ENCODE data around the gene OR4C5.
"Not testable (repeated sequence)": the region's sequence is repeated elsewhere in the genome, so short reads cannot be mapped to it uniquely, and the experiment has no call there.

Gene OR4C5

GRCh38 chr11:48366365-48366764 is at the start of gene OR4C5:
Gene OR4C5, minus strand, starts transcription at chr11:48366465. Its CDS starts 0 bp downstream, at chr11:48366465.
- DNase-seq, result no peak

- DNase-seq, result no peak
Measured at GRCh38 chr11:48384670-48385069, 18.4 kb upstream of the OR4C5 start.

- not testable (repeated sequence) for DNase-seq
Measured at GRCh38 chr11:48384151-48384550, 17.9 kb upstream of the OR4C5 start.

GRCh38 chr11:48361289-48361688 is 5.0 kb downstream of the OR4C5 start:
- DNase-seq, result not testable (repeated sequence)

- DNase-seq, result no peak
Measured at GRCh38 chr11:48354677-48355076, 11.6 kb downstream of the OR4C5 start.

- no peak for DNase-seq
Measured at GRCh38 chr11:48354013-48354412, 12.3 kb downstream of the OR4C5 start.

GRCh38 chr11:48346286-48346685 is 20.0 kb downstream of the OR4C5 start:
- DNase-seq, result not testable (repeated sequence)

GRCh38 chr11:48342505-48342904 is 23.8 kb downstream of the OR4C5 start:
- DNase-seq, result not testable (repeated sequence)

GRCh38 chr11:48341466-48341865 is 24.8 kb downstream of the OR4C5 start:
- no peak for DNase-seq

GRCh38 chr11:48324620-48325019 is 41.6 kb downstream of the OR4C5 start, which contains the start of gene OR4C3:
Gene OR4C3, plus strand, starts transcription at chr11:48324920. Its CDS starts 102 bp downstream, at chr11:48325022.
- not testable (repeated sequence) for DNase-seq

- not testable (repeated sequence) for DNase-seq
Measured at GRCh38 chr11:48319813-48320212, 46.5 kb downstream of the OR4C5 start.
